ENCODE measurements around the gene B4GAT1.

Gene B4GAT1

DNA sequence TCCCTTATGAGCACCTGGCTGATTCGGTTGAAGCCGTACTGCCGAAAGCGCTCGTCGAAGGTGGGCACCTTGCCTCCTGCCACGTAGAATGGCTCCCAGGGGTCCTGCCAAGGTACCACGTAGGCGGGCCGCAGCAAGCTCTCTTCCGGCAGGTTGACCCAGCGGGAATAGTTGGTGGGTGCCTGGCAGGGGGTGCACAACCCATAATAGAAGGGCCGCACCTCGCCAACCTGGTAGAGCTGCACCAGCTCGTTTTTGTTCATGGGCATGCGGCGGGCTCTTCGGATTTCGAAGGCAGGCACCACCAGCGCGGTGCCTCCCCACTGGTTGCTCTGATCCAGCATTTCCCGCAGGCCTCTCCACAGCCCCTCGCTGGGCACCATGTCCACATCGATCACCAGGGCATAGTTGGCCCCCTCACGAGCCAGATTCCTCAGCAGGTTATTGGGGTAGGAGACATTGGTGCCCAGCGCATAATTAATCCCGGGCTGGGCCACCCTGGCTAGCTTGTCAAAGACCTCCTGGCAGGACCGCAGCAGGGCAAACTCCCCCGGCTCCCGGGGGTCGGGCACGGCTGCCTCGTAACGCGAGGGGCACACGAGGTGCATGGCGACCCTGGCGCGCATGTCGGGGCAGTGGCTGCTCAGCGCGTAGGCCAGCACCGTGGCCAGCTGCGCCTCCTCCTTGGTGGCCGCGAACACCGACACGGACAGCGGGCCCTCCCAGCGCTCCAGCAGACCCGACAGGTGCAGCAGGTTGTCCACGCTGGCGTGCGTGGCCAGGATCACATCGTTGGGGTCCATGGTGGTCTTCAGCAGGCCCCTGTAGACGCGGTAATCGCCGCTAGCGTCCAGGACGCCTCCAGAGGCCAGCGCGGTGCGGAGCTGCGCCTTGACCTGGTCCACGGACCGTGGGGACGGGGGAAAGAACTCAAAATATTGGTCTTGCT, 679 bp downstream of the B4GAT1 start:
- no peak for TF ChIP-seq POLR2A (IDR thresholded peaks at IDR 0.05; ENCODE audit: low read depth, low read length)
- DNase-seq (ENCODE audit: insufficient read length, low spot score) (no peak), FAIRE-seq (no peak)

GRCh38 chr11:66345316-66345649, 2.1 kb downstream of the B4GAT1 start:
- TF ChIP-seq POLR2A (IDR thresholded peaks at IDR 0.05; ENCODE audit: low read depth, low read length): no peak
- FAIRE-seq: no peak

DNA sequence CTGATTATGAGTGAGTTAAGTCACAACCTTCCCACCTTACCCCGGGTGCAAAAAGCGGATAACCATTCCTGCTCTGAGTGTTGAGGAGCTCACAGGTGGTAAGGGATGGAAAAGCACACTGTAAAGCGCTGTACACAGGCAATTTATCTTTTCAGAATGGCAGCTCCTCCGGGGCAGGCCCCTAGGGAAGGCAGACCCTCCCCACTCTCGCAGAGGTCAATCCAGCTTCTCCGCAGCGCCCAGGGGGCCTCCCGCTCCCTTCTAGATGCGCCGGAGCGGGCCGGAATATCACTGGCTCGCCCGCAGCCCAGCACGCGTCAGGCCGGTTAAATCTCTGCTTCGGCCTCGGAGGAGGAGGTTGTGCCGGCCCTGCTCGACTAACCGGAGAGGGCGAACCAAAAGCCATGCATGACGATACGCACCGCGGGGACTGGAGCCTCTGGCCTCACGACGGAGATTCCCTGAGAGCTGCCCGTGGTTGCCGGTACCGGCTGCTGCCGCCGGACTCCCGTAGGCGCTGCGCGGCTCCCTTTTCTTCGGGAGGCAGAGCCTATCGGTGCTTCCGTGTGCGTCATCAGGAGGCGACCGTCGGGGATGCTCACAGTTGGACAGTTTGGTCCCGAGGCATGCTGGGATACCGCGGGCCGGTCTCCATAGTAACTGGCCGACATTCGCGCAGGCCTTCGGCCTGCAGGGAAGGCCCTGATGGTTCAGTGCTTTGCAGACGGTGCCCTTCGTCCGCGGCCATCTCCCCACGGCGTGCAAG, 2.7 kb downstream of the B4GAT1 start, which contains the start of gene BRMS1:
Gene BRMS1 (minus strand): TSS at position 555 of the 766 bp plus-strand sequence. CDS start 2,870 bp downstream, outside the sequence.
- no peak for FAIRE-seq

More at GRCh38 chr11:66345316-66345649, 2.1 kb downstream of the B4GAT1 start:
- DNase-seq (ENCODE audit: insufficient read length, low spot score): no peak

DNA sequence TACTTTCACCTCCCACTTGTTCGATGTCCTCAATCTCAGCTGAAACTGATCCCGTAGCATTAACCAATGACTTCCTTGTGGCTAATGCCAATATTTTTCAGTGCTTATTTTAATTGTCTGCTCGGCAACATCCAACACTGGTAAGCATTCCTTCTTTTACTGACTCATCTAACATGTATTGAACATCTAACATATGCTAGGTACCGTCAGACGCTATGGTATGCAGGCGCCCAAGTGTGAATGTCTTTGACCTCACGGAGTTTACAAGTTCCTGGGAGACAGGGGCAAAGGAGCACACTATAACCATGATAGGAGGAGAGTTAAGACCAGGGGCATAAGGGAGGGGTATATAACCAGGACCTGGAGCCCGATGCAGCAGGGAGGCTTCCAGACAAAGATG, 4.3 kb downstream of the B4GAT1 start:
- DNase-seq (ENCODE audit: insufficient read length, low spot score) (no peak), FAIRE-seq (no peak)
- no peak for TF ChIP-seq POLR2A (IDR thresholded peaks at IDR 0.05; ENCODE audit: low read depth, low read length)

More for the DNA sequence above, 2.7 kb downstream of the B4GAT1 start, which contains the start of gene BRMS1:
- peak; percentile 83 for DNase-seq (ENCODE audit: insufficient read length, low spot score)
- peak; percentile 96 for TF ChIP-seq POLR2A (IDR thresholded peaks at IDR 0.05; ENCODE audit: low read depth, low read length)

DNA sequence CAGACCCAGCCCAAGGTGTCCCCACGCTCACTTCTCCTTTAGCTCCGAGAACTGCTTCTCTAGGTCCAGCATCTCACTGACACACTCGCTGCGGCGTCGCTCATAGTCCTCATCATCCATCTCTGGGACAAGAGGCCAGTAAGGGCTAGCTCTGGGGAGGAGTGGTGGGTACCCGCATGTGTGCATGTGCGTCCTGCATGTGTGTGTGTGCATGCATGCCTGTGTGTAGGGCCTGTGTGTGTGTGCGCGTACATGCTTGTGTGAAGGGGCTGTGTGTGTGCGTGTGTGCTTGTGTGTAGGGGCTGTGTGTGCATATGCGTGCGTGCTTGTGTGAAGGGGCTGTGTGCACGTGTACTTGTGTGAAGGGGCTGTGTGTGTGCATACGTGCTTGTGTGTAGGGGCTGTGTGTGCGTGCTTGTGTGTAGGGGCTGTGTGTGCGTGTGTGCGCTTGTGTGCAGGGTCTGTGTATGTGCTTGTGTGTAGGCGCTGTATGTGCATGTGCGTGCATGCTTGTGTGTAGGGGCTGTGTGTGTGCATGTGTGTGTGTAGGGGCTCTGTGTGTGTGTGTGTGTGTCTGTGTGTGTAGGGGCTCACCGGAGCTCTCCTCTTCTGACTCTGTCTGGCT, 5.8 kb downstream of the B4GAT1 start:
- DNase-seq (ENCODE audit: insufficient read length, low spot score) (no peak), FAIRE-seq (no peak)

GRCh38 chr11:66340596-66341501, 6.6 kb downstream of the B4GAT1 start:
- DNase-seq (ENCODE audit: insufficient read length, low spot score) (no peak), FAIRE-seq (no peak)
- no peak for TF ChIP-seq POLR2A (IDR thresholded peaks at IDR 0.05; ENCODE audit: low read depth, low read length)

More for the DNA sequence above, 5.8 kb downstream of the B4GAT1 start:
- TF ChIP-seq POLR2A (IDR thresholded peaks at IDR 0.05; ENCODE audit: low read depth, low read length): no peak

DNA sequence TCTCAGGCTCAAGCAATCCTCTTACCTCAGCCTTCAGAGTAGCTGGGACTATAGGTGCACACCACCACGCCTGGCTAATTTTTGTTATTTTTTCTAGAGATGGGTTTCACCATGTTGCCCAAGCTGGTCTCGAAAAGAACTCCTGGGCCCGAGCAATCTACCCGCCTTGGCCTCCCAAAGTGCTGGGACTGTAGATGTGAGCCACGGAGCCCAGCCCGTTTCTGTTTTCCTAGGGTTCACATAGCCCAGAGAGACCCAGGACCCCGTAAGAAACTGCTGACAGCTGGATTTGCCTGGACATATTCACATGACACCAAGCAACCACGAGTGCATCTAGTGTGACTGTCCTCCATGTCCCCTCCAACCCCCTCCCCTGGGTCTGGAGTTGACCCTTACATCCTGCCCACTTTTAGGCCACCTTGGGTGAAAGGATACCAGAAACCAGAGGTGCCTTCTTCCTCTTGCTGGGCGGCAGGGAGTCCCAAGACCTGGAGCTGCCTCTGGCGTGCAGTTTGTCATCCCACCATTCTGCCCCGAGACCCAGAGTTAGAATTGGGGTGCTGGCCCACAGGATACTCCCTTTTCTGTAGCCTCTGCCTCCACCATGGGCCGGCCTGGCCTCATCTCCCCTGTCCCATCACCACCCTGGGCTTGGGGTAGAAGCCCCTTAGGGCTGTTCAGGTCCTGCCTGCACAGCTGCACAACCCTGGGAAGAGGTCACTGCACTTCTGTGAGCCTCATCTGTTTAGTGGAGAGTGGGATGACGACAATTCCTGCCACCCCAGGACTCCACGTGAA, 7.5 kb downstream of the B4GAT1 start:
- TF ChIP-seq POLR2A (IDR thresholded peaks at IDR 0.05; ENCODE audit: low read depth, low read length): no peak
- DNase-seq (ENCODE audit: insufficient read length, low spot score) (no peak), FAIRE-seq (no peak)

GRCh38 chr11:66339162-66339675, 8.2 kb downstream of the B4GAT1 start:
- no peak for TF ChIP-seq POLR2A (IDR thresholded peaks at IDR 0.05; ENCODE audit: low read depth, low read length)
- DNase-seq (ENCODE audit: insufficient read length, low spot score): no peak
- no peak for FAIRE-seq

DNA sequence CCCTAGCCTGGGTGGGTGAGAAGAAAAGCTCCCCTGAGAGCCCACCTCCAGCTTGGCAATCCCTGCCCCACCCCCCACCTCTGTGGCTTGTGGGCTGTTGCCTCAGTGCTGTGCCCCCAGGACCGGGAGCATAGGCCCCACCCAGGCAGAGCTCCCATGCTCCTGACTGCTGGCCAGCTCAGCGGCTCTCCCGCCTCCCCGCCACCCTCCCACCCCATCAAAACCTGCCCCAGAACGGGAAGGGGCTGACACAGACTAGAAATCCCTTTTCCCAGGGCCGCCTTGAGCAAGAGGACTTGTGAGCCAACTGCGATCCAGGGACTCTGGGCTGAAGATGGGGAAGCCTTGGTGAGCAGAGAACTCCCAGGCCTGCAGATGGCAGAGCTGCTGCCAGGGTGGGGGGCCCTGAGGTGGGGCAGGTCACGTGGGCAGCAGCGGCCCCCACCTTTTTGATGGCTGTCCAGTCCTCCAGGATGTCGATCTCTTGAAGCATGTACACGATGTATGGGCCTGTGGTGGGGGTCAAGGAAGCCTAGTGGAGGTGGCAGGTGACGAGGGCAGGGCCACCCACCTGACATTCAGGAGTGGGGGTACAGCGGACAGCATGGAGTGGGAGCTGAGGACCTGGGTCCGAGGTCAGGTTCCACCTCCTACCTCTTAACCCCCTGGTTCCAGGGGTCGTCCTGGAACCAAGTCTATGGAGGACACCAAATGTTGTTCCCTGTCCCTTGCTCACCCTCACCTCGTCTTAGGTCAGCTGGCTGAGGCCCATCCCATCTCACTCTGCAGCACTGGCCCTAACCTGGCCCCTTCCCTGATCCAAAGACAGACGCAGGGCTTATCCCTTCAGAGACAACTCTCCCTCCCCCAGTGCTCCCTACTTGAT, 8.9 kb downstream of the B4GAT1 start:
- DNase-seq (ENCODE audit: insufficient read length, low spot score) (no peak), FAIRE-seq (no peak)
- TF ChIP-seq POLR2A (IDR thresholded peaks at IDR 0.05; ENCODE audit: low read depth, low read length): no peak

- no peak for TF ChIP-seq POLR2A (IDR thresholded peaks at IDR 0.05; ENCODE audit: low read depth, low read length)
- FAIRE-seq (no peak), DNase-seq (ENCODE audit: insufficient read length, low spot score) (no peak)
Measured at GRCh38 chr11:66337103-66337899, 10.1 kb downstream of the B4GAT1 start.

Data from H54 (cell line).